ENCODE data around the gene SIKE1.

DNA sequence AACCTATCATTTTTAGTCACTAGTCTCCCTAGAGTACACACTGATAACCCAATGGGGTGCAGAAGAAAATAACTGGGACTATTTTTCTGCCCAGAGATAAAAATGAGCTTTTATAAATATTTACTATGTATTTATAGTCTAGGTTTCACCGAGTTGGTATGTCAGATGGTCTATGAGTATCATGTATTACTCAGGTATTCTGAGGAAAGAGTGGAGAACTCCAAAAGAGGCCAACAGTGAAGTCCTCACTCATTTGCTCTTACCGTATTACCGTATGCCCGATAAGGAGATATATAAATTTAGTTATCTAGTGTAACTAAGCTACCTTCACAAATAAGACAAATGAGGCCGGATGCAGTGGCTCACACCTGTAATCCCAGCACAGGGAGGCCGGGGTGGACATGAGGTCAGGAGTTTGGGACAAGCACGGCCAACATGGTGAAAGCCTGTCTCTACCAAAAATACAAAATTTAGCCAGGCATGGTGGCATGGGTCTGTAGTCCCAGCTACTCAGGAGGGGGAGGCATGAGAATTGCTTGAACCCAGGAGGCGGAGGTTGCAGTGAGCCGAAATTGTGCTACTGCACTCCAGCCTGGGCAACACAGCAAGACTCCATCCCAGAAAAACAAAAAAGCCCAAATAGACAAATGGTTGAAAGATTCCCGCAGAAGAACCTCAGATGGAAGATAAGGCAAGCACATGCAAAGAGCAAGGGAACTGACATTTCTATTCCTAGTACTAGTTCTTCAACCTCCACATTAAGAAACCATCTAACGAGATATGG is 38.3 kb downstream of the SIKE1 start:
- TF ChIP-seq, protein P1, sequence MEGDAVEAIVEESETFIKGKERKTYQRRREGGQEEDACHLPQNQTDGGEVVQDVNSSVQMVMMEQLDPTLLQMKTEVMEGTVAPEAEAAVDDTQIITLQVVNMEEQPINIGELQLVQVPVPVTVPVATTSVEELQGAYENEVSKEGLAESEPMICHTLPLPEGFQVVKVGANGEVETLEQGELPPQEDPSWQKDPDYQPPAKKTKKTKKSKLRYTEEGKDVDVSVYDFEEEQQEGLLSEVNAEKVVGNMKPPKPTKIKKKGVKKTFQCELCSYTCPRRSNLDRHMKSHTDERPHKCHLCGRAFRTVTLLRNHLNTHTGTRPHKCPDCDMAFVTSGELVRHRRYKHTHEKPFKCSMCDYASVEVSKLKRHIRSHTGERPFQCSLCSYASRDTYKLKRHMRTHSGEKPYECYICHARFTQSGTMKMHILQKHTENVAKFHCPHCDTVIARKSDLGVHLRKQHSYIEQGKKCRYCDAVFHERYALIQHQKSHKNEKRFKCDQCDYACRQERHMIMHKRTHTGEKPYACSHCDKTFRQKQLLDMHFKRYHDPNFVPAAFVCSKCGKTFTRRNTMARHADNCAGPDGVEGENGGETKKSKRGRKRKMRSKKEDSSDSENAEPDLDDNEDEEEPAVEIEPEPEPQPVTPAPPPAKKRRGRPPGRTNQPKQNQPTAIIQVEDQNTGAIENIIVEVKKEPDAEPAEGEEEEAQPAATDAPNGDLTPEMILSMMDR (IDR thresholded peaks at IDR 0.05), result no peak
- TF ChIP-seq POLR2A (IDR thresholded peaks at IDR 0.05), result no peak

All from body of pancreas (tissue), 4 donors.